SK-N-SH (cell line): ENCODE measurements around the gene HSPB3. TPM values are rescaled to one million over a fixed set of nuclear protein-coding genes. Genes with fewer than 3 reads are reported as not detected.
A peak's percentile ranks its signal among the peaks of the same experiment; 100 is the strongest.

Source experiments
- CTCF ChIA-PET: fragments of 300-600, 350-600 bp; formaldehyde crosslinking; extraction: SDS; loops from one replicate; lab custom pipeline; 2021; lab: Yijun Ruan, JAX
- POLR2A ChIA-PET: fragments of 350-600 bp; sonication (Branson Sonifier 250); formaldehyde crosslinking; extraction: SDS; loops from one replicate; lab custom pipeline; 2020; ENCODE audit warnings: antibody characterized with exemption, inconsistent platforms; lab: Yijun Ruan, JAX
- DNase-seq: peaks from one replicate; pipeline ENCODE4 v3.0.0; 2012
- H2AFZ ChIP-seq: fragments of 200-600 bp; sonication (generic); 2 replicates; pipeline ENCODE4 v1.8.1; 2016; ENCODE audit warnings: antibody characterized with exemption, mild to moderate bottlenecking, low read depth
- H3F3A ChIP-seq: fragments of 200-600 bp; sonication (generic); replicated peaks from 2 replicates; pipeline ENCODE3; 2016; ENCODE audit warnings: antibody characterized with exemption, mild to moderate bottlenecking; ENCODE audit not compliant: insufficient read depth
- H3K27ac ChIP-seq, 2 experiments: fragments of 200-500 bp in 1 of 2; fragments of 200-600 bp in 1 of 2; sonication (Bioruptor generic) in 1 of 2; sonication (generic), shearing (Covaris generic) in 1 of 2; 2 replicates each; pipeline versions ENCODE4 v1.5.1 to v1.6.1; 2014 to 2016; ENCODE audit warnings: low read depth in 2 of 2, inconsistent platforms in 1 of 2, low read length in 1 of 2, mild to moderate bottlenecking in 1 of 2, mixed read lengths in 1 of 2
- H3K27me3 ChIP-seq: fragments of 200-600 bp; sonication (generic), shearing (Covaris generic); 2 replicates; pipeline ENCODE4 v1.6.1; 2016; ENCODE audit warnings: mixed run types; ENCODE audit not compliant: insufficient read depth
- H3K36me3 ChIP-seq, 2 experiments: fragments of 200-500 bp in 1 of 2; fragments of 200-600 bp in 1 of 2; sonication (Bioruptor generic) in 1 of 2; sonication (generic) in 1 of 2; replicated peaks in 1 of 2; 2 replicates each; pipeline versions ENCODE3 to v1.5.1; 2014 to 2016; ENCODE audit warnings: low read length in 1 of 2, mild to moderate bottlenecking in 1 of 2; ENCODE audit not compliant: insufficient read depth in 2 of 2, control insufficient read depth in 1 of 2
- H3K4me1 ChIP-seq, 2 experiments: fragments of 200-500 bp in 1 of 2; fragments of 200-600 bp in 1 of 2; sonication (Bioruptor generic) in 1 of 2; sonication (generic), shearing (Covaris generic) in 1 of 2; 2 replicates each; pipeline versions ENCODE4 v1.5.1 to v1.6.1; 2014 to 2016; ENCODE audit warnings: low read depth in 1 of 2, low read length in 1 of 2, mixed run types in 1 of 2; ENCODE audit not compliant: insufficient read depth in 2 of 2, control insufficient read depth in 1 of 2
- H3K4me2 ChIP-seq: fragments of 200-600 bp; sonication (generic), shearing (Covaris generic); 2 replicates; pipeline ENCODE4 v1.6.1; 2017; ENCODE audit warnings: mixed run types
- H3K4me3 ChIP-seq, 2 experiments: fragments of 200-500 bp in 1 of 2; fragments of 200-600 bp in 1 of 2; sonication (Bioruptor generic) in 1 of 2; sonication (generic), shearing (Covaris generic) in 1 of 2; 2 replicates each; pipeline versions ENCODE4 v1.5.1 to v1.8.1; 2014 to 2016; ENCODE audit warnings: low read depth in 2 of 2, inconsistent platforms in 1 of 2, low read length in 1 of 2, mild to moderate bottlenecking in 1 of 2, mixed read lengths in 1 of 2, moderate library complexity in 1 of 2
- H3K79me2 ChIP-seq: fragments of 200-600 bp; sonication (generic); 2 replicates; pipeline ENCODE4 v1.8.1; 2017; ENCODE audit warnings: mild to moderate bottlenecking; ENCODE audit not compliant: insufficient read depth
- H3K9ac ChIP-seq: fragments of 200-600 bp; sonication (generic); 2 replicates; pipeline ENCODE4 v1.6.1; 2017; ENCODE audit warnings: mixed run types
- H3K9me2 ChIP-seq: fragments of 200-600 bp; sonication (generic); 2 replicates; pipeline ENCODE4 v1.6.1; 2017; ENCODE audit warnings: mixed run types
- H3K9me3 ChIP-seq: fragments of 200-600 bp; sonication (generic); 2 replicates; pipeline ENCODE4 v1.6.1; 2017; ENCODE audit warnings: mixed run types, mild to moderate bottlenecking, moderate library complexity
- H4K20me1 ChIP-seq: fragments of 200-600 bp; sonication (generic); 2 replicates; pipeline ENCODE4 v1.6.1; 2017; ENCODE audit warnings: mild to moderate bottlenecking, mixed run types; ENCODE audit not compliant: insufficient read depth
- EP300 ChIP-seq, 2 experiments: IDR thresholded peaks; 2 replicates each; pipeline versions ENCODE4 v1.4.0 to v1.6.1; 2012; ENCODE audit warnings: borderline replicate concordance in 1 of 2, low read depth in 1 of 2, low read length in 1 of 2
- EZH2phosphoT487 ChIP-seq: fragments of 200-600 bp; sonication (generic); IDR thresholded peaks from 2 replicates; pipeline ENCODE4 v1.6.1; 2017; ENCODE audit warnings: low read depth, mixed run types, mild to moderate bottlenecking, antibody characterized with exemption, moderate library complexity, borderline replicate concordance
- FOXJ3 ChIP-seq: sonication (generic); formaldehyde crosslinking; IDR thresholded peaks from 2 replicates; pipeline ENCODE4 v1.5.1; 2020; ENCODE audit warnings: mild to moderate bottlenecking, missing genetic modification reagents
- JUND ChIP-seq: IDR thresholded peaks from 2 replicates; pipeline ENCODE4 v1.4.0; 2012
- MXI1 ChIP-seq: IDR thresholded peaks from 2 replicates; pipeline ENCODE4 v1.6.1; 2012; ENCODE audit warnings: mild to moderate bottlenecking, low read depth, low read length, improper control_type of control experiment
- NFIC ChIP-seq: IDR thresholded peaks from 2 replicates; pipeline ENCODE4 v1.4.0; 2012; ENCODE audit warnings: borderline replicate concordance
- RCOR1 ChIP-seq: fragments of 150-350 bp; IDR thresholded peaks from 2 replicates; pipeline ENCODE4 v1.6.1; 2017; ENCODE audit warnings: antibody characterized with exemption, low read length
- RFX5 ChIP-seq: IDR thresholded peaks from 2 replicates; pipeline ENCODE4 v1.6.1; 2012; ENCODE audit warnings: mild to moderate bottlenecking, improper control_type of control experiment, low read length
- RXRA ChIP-seq: IDR thresholded peaks from 2 replicates; pipeline ENCODE4 v1.4.0; 2012; ENCODE audit warnings: low read depth, mild to moderate bottlenecking, borderline replicate concordance
- SMC3 ChIP-seq: IDR thresholded peaks from 2 replicates; pipeline ENCODE4 v1.6.1; 2012; ENCODE audit warnings: low read depth, low read length, improper control_type of control experiment
- TCF12 ChIP-seq: IDR thresholded peaks from 2 replicates; pipeline ENCODE4 v1.4.0; 2012
- TEAD4 ChIP-seq: IDR thresholded peaks from 2 replicates; pipeline ENCODE4 v1.4.0; 2012; ENCODE audit warnings: mild to moderate bottlenecking, borderline replicate concordance; ENCODE audit not compliant: insufficient read depth
- WGBS: methylation state at CpG from one replicate; pipeline ENCODE4 v1.1.6; 2017; ENCODE audit warnings: low lambda C conversion rate; 5-methylcytosine and 5-hydroxymethylcytosine counted together
- polyA plus RNA-seq, 3 experiments: library from polyadenylated mRNA; depleted of rRNA; stranded (reverse); fragments of >200 nt; gene quantifications; 2 replicates each; pipeline ENCODE4 v1.2.3, GENCODE V29; 2012
- TF ChIP-seq, protein P1 (sequence below): IDR thresholded peaks from 2 replicates; pipeline ENCODE4; 2012
- TF ChIP-seq, protein P2 (sequence below): IDR thresholded peaks from 2 replicates; pipeline ENCODE4 v1.6.1; 2012; ENCODE audit warnings: mild to moderate bottlenecking, low read depth, low read length, moderate library complexity
- TF ChIP-seq, protein P3 (sequence below): IDR thresholded peaks from 2 replicates; pipeline ENCODE4 v1.4.0; 2012; ENCODE audit warnings: low read depth
- TF ChIP-seq, protein P4 (sequence below): fragments of 150-350 bp; IDR thresholded peaks from 2 replicates; pipeline ENCODE4 v1.6.1; 2017; ENCODE audit warnings: antibody characterized with exemption, low read length, low read depth, borderline replicate concordance

The HSPB3 gene
- polyA plus RNA-seq, 1 of the 3 experiments (the other 2 are of a cell fraction), result 3.3 TPM

DNA sequence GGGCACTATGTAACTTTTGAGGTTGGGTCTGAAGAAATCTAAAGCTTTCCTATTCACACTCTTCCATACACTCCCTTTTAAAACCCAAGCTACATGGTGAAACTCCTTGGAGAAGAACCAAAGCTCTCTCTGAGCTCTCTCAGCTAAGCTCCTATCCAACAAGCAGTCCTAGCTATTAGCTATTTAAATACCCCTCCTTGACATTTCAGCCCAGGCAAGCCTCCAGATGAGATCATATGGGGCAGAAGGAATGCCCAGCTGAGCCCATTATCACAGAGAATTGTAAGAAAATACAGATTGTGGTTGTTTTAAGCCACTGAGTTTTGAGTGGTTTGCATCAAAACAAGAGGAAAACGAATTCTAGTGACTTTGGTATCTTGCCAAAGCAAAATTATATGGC, 15.2 kb downstream of the HSPB3 start:
- Histone ChIP-seq H3K79me2 (no peaks in the 10 kb centered on the region), H3K36me3 (no peaks in the 10 kb centered on the region), H3K9ac (no peak overlapping the region), H3F3A (peaks cover 8% of the 10 kb centered on the region), H3K27ac (peak overlapping the region; percentile 70 to 71; a peak in 3 of 4 replicates), H3K9me3 (no peaks in the 10 kb centered on the region), H3K4me1 (no peaks in the 10 kb centered on the region), H3K4me2 (peak overlapping the region; percentile 83), H3K4me3 (no peak overlapping the region; a peak in 1 of 4 replicates), H3K27me3 (no peaks in the 10 kb centered on the region), H2AFZ (no peak overlapping the region), H3K9me2 (no peaks in the 10 kb centered on the region), H4K20me1 (no peaks in the 10 kb centered on the region)
- DNase-seq, result no peak
- CTCF ChIA-PET, result interaction anchor here (3.8 kb wide), 1 partner anchor 19 kb away, joined by 17 read pairs; no protein-coding TSS in a partner anchor
- TF ChIP-seq TCF12 (peak; percentile 53), RFX5 (no peak), NFIC (no peak), RCOR1 (no peak), EP300 (IDR thresholded peaks at IDR 0.05; ENCODE audit: borderline replicate concordance in 1 of 2, low read depth in 1 of 2, low read length in 1 of 2) (0 out of 4 replicates have a peak, but pooled peaks of 1 of the 2 experiments have one; percentile 8)
- TF ChIP-seq, protein P1, sequence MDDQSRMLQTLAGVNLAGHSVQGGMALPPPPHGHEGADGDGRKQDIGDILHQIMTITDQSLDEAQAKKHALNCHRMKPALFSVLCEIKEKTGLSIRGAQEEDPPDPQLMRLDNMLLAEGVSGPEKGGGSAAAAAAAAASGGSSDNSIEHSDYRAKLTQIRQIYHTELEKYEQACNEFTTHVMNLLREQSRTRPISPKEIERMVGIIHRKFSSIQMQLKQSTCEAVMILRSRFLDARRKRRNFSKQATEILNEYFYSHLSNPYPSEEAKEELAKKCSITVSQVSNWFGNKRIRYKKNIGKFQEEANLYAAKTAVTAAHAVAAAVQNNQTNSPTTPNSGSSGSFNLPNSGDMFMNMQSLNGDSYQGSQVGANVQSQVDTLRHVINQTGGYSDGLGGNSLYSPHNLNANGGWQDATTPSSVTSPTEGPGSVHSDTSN, result peak; percentile 53
- POLR2A ChIA-PET, result no interaction called here
- WGBS, result 23% methylated on average over 1 of the region's 1 CpG

DNA sequence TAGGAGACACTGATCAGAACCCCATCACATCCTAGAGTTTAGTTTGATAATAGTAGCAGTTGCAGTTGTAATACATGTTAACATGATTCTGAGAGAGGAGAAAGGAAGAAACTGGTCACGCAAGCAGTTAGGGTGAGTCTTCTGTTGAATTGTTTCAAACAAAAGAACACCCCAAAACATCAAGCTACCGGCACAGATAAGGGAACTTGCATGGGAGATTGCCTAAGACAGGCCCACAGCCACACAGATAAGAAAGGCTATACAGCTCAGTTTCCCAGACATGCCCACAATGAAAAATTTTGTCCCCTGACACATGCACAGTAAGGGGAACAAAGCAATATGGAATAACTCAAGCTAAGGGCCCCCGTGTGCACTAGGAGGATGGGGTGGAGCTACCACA, 15.9 kb downstream of the HSPB3 start:
- no peaks in the 10 kb centered on the region for H3K9me2 ChIP-seq
- H3K9ac ChIP-seq, result no peak overlapping the region
- no peaks in the 10 kb centered on the region for H3K9me3 ChIP-seq
- H3K4me2 ChIP-seq, result no peak overlapping the region
- H2AFZ ChIP-seq, result no peak overlapping the region
- no peak for DNase-seq
- POLR2A ChIA-PET, result no interaction called here
- H4K20me1 ChIP-seq, result no peaks in the 10 kb centered on the region
- H3K79me2 ChIP-seq, result no peaks in the 10 kb centered on the region
- H3K4me3 ChIP-seq, result no peak overlapping the region
- TF ChIP-seq SMC3 (no peak), NFIC (no peak), EZH2phosphoT487 (no peak)
- peaks cover 8% of the 10 kb centered on the region for H3F3A ChIP-seq
- H3K27ac ChIP-seq, result no peak overlapping the region
- H3K4me1 ChIP-seq, result no peaks in the 10 kb centered on the region
- H3K27me3 ChIP-seq, result no peaks in the 10 kb centered on the region
- no peaks in the 10 kb centered on the region for H3K36me3 ChIP-seq
- CTCF ChIA-PET, result interaction anchor here (0.8 to 3.8 kb wide), 2 partner anchors 18 to 52 kb away, joined by 3 to 17 read pairs; no protein-coding TSS in a partner anchor
- 49% methylated on average over 3 of the region's 3 CpGs for WGBS

DNA sequence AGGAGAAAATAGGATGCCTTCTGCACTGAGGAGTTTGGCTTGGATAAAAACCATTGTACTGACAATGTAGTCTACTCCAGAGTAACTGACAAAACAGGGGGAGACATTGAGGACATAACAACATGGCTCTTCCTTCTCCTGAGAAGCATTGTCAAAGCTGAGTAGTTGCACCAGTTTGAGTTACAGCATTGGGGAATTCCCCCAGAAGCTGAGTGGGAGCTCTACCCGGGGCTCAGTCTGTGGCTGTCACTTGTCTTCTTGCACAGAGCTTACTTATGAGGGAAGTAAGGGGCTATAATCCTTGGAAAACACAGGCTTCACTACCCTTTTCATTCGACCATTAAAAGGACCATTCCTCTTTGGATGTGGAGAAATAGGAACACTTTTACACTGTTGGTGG, 21.2 kb downstream of the HSPB3 start:
- no peak for DNase-seq
- Histone ChIP-seq H3F3A (no peaks in the 10 kb centered on the region), H3K27me3 (no peaks in the 10 kb centered on the region), H3K27ac (no peak overlapping the region), H3K9me2 (no peaks in the 10 kb centered on the region), H3K9me3 (no peaks in the 10 kb centered on the region), H3K4me1 (no peaks in the 10 kb centered on the region), H2AFZ (no peak overlapping the region), H3K4me3 (no peak overlapping the region), H4K20me1 (no peaks in the 10 kb centered on the region), H3K36me3 (no peaks in the 10 kb centered on the region), H3K79me2 (no peaks in the 10 kb centered on the region), H3K9ac (no peak overlapping the region), H3K4me2 (no peak overlapping the region)
- ChIA-PET POLR2A (no interaction called here), CTCF (no interaction called here)
- 26% methylated on average over 2 of the region's 2 CpGs for WGBS
- TF ChIP-seq RXRA (no peak), NFIC (no peak), TCF12 (no peak), MXI1 (no peak), EZH2phosphoT487 (no peak), FOXJ3 (CRISPR knock-in tag) (no peak), RFX5 (no peak), JUND (no peak), SMC3 (no peak), RCOR1 (no peak), TEAD4 (no peak)
- TF ChIP-seq, protein P2, sequence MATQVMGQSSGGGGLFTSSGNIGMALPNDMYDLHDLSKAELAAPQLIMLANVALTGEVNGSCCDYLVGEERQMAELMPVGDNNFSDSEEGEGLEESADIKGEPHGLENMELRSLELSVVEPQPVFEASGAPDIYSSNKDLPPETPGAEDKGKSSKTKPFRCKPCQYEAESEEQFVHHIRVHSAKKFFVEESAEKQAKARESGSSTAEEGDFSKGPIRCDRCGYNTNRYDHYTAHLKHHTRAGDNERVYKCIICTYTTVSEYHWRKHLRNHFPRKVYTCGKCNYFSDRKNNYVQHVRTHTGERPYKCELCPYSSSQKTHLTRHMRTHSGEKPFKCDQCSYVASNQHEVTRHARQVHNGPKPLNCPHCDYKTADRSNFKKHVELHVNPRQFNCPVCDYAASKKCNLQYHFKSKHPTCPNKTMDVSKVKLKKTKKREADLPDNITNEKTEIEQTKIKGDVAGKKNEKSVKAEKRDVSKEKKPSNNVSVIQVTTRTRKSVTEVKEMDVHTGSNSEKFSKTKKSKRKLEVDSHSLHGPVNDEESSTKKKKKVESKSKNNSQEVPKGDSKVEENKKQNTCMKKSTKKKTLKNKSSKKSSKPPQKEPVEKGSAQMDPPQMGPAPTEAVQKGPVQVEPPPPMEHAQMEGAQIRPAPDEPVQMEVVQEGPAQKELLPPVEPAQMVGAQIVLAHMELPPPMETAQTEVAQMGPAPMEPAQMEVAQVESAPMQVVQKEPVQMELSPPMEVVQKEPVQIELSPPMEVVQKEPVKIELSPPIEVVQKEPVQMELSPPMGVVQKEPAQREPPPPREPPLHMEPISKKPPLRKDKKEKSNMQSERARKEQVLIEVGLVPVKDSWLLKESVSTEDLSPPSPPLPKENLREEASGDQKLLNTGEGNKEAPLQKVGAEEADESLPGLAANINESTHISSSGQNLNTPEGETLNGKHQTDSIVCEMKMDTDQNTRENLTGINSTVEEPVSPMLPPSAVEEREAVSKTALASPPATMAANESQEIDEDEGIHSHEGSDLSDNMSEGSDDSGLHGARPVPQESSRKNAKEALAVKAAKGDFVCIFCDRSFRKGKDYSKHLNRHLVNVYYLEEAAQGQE, result no peak
- TF ChIP-seq, protein P3, sequence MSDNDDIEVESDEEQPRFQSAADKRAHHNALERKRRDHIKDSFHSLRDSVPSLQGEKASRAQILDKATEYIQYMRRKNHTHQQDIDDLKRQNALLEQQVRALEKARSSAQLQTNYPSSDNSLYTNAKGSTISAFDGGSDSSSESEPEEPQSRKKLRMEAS, result no peak
- TF ChIP-seq, protein P4, sequence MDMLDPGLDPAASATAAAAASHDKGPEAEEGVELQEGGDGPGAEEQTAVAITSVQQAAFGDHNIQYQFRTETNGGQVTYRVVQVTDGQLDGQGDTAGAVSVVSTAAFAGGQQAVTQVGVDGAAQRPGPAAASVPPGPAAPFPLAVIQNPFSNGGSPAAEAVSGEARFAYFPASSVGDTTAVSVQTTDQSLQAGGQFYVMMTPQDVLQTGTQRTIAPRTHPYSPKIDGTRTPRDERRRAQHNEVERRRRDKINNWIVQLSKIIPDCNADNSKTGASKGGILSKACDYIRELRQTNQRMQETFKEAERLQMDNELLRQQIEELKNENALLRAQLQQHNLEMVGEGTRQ, result no peak
